Fibroblast of gingiva (primary cell): ENCODE measurements around the gene CPNE7.

Source experiments
- DNase-seq: peaks from one replicate; pipeline ENCODE4 v3.0.0-alpha.2; 2011; ENCODE audit warnings: low read depth

The CPNE7 gene

DNA sequence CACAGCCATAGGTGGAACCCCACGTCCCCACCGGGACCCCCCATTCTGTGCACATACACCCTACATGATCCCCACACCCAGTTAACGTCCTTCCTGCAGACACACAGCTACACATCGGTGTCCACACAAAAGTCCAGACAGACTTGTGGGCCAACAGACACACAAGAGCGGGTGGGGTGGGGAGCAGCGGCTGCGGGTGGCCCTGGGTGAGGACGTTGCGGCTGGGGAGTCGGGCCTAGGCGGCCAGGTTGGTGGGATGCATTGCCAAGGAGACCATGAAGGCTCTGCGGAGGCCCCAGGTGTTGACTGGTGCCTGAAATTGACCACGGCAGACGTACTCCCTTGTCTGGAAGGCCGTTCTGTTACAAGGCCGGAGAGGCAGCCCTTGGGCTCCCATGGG, 29.2 kb downstream of the CPNE7 start:
- DNase-seq, result no peak

GRCh38 chr16:89605186-89605970, 29.8 kb downstream of the CPNE7 start:
- no peak for DNase-seq

DNA sequence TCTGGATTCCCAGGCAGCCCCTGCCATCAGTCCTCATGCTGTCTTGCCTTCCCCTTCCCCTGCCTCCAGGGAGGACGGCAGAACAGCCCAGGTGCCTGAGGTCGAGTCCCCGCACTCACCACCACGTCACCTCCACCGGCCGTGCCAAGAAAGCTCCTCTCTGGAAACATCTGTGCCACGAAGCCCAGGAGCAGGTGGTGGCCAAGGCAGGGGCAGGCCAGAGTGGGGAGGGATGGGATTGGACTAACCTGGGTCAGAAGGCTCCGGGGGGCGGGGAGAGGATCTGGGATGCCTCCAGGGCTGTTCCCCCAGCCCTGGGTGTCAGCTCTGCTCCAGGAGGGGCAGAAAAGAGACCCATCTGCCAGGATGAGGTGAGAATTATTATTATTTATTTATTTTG, 30.4 kb downstream of the CPNE7 start:
- DNase-seq, result no peak

DNA sequence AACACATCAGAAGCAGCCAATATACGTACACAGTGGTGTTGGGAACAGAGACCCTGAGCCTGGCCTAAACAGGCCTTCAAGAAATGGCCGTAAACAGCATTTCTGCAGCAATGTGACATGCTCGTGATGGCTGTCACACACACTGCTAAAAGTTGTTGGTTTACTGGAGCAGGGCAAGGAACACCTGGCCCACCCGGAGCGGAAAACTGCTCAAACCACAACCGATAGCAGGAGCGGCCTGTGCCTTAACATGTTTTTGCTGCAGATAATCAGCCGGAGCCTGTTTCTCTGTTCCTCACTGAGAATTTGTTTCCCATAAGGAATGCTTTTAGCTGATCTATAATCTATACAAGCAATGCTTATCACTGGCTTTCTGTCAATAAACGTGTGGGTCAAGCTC, 31.9 kb downstream of the CPNE7 start:
- no peak for DNase-seq

GRCh38 chr16:89607937-89608740, 32.6 kb downstream of the CPNE7 start:
- DNase-seq, result no peak

GRCh38 chr16:89610108-89610453, 34.5 kb downstream of the CPNE7 start:
- DNase-seq, result no peak

DNA sequence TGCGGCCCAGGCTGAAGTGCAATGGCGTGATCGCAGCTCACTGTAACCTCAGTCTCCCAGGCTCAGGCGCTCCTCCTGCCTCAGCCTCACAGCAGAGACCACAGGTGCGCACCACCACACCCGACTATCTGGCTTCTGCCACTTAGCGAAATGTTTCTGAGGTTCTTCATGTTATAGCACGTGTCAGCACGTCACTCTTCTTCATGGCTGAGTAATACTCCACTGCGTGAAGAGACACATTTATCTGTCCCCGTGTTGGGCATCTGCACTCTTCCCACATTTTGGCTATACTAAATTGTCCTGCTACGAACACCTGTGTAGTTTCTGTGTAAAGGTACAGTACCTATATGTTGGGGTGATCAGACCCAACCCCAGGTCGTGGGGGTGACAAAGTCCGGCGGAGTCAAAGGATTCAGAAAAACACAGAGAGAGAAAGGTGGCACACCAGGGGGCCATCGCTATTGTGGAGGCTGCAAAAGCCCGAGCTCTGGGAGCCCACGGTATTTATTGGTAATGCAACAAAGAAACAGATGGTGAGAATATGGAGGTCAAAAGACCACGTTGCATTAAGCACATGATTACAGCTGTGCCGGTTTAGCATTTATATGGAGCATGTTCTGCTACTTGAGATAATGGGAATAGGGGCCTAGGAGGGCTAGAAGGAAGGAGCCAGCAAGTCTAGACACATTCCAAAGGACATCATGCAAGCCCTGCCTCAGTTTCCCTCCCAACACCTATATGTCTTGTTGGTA, 37.0 kb downstream of the CPNE7 start:
- DNase-seq, result no peak

GRCh38 chr16:89613231-89613953, 37.8 kb downstream of the CPNE7 start, which contains the start of gene DPEP1:
Gene DPEP1 (plus strand): TSS chr16:89613642. CDS start chr16:89630411, 16,769 bp downstream.
- no peak for DNase-seq

DNA sequence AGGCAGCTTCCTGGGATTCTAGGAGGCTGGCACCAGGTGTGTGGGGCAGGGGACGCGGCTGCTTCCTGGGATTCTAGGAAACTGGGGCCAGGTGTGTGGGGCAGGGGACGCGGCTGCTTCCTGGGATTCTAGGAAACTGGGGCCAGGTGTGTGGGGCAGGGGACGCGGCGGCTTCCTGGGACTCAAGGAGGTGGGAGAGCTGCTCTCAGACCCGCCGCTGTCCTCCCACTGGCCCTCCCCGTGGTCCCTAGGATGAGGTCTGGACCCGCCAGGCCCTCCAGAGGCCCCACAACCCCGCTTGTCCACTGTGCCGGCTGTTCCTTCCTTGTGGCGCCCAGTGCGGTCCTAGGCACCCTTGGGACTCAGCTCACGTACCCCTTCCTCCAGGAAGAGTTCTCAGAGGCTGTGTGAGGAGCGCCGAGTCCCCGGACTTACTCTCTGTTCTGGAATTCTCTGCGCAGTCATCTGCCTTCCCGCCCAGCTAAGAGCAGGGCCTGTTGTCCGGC, 38.4 kb downstream of the CPNE7 start:
- no peak for DNase-seq

DNA sequence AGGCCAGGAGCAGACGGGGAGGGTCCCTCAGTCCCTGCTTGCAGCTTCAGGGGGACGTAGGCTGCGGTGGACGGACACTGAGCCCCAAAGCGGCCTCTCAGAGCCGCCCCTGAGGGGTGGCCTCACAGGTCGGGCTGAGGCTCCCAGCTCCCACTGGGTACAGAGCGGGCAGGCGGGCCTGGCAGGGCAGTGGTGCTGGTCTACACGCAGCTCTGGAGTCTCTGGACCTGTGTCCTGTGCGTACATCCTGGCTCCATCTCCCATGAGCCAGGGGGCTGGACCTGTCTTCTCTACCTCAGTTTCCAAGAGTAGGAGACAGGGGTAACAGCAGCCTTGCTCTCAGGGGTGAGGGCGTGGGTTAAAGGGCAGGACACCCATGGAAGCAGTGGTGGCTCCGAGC, 39.6 kb downstream of the CPNE7 start:
- no peak for DNase-seq

- DNase-seq, result no peak
Observed at GRCh38 chr16:89615596-89616090, 40.1 kb downstream of the CPNE7 start.

DNA sequence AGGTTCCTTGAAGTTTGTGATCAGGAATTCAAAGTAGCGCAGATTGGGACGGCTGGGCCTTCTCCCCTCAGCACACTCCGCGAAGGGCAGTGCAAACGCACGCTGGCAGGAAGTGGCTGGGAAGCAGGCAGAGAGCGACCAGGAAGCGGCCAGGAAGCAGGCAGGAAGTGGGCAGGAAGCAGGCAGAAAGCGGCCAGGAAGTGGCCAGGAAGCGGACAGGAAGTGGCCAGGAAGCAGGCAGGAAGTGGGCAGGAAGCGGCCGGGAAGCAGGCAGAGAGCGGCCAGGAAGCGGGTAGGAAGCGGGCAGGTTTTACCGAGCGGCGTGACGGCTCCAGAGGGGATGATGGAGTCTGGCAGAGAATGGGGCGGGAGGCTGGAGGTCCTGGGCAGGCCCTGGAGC, 41.1 kb downstream of the CPNE7 start:
- no peak for DNase-seq

DNA sequence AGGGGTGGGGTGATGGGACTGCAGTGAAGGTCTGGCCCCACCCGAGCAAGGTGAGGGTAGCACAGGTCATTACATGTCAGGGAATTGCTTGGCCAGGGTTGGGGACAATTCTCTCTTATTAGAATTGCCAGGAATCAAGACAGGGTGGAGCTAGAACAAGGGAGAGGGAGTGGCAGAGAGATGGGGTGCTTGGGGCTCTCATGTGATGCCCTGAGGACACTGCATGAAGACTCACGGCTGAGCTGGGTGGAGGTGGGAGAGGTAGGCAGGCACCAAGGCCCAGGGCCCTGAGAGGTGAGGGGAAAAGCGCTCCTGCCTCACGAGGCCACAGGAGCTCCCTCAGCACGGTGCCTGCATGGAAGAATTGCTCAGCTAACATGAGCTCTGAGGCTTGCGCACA, 41.5 kb downstream of the CPNE7 start:
- DNase-seq, result no peak

GRCh38 chr16:89618109-89618998, 42.8 kb downstream of the CPNE7 start:
- peak; percentile 41 for DNase-seq

- DNase-seq, result no peak
Observed at GRCh38 chr16:89619840-89620239, 44.3 kb downstream of the CPNE7 start.

DNA sequence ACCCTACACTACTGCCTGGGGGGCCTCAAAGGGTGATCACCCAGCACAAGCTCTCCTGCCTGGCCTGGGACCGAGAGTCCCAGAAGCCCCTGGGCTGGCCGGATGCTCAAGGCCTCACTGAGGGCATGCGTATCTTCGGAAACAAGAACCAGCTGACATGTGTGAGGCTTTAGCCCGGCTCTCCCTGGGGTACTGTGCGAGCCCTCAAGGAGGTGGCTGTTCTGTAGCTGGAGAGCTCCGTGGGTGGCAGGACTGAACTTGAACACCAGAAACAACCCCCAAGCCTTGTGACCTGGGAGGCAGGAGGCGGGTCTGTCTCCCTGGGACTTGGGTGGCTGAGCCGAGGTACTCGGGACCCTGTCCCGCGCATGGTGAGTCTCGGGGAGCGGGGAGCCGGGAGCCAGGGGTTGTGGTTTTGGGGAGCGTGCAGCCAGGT, 44.9 kb downstream of the CPNE7 start:
- DNase-seq, result no peak

GRCh38 chr16:89621136-89621697, 45.7 kb downstream of the CPNE7 start:
- DNase-seq, result no peak

DNA sequence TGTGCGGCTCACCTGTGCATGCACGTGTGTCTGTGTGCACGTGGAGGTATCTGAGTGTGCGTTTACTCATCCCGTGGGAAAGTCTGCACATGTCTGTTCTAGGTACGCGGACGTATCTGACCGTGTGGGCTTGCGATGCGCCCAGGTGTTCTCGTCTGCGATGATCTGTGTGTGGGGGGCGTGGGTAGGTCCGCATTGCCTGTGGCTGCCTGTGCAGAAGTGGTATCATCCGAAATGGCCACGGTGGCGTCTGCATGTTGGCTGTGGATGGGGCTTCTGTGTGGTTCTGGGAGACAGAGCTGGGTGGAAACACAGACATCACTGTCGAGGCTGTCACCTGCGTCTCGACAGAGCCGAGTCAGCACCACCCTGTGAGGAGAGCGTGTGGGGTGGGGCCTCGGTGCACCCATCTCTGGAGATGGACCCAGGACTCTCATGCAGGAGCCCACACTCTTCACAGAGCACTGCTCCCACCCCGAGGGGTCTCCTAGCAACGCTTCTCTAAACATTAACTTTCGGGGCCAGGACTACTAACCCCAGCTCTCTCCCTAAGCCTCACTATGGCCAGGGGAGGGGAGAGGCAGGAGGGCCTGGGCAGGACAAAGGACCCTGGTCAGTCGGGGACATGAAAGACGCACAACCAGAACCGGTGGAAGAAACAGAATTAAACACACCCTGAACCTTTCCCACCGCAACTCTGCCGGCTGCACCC, 46.3 kb downstream of the CPNE7 start:
- no peak for DNase-seq

DNA sequence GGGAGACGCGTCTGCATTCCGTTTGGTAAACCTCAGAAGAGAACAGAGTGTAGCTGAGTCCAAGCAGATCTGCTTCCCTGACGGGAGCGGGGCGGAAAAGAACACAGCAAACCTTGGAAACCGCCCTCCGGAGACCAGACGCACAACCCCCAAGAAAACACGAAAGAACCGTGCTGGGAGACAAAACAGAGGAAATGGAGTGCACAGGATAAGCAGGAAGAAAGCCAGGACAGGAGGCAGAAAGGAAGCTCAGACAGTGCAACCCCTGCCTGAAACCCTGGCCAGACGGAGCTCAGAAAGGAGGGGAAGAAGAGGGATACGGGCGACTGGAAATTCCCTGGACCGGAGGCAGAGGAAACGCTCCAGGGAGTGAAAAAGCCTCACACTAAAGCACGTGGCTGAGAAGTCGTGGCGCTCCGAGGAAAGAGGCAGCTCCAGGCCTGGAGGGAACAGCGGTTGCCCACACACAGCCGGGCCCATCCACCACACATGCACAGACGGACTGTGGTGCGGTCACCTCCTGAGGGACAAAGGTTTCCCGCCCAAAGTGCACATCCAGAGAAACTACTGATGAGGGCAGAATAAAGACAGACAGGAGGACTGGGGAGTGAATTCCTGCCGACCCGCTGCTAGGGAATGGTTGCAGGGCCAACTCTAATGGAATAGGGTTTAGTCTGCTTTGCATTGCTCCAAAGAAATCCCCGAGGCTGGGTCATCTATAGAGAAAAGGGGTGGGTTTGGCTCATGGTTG, 48.1 kb downstream of the CPNE7 start:
- DNase-seq, result peak; percentile 9
